SKM-1 treated with dmso at 0.1 percent for 144 hours (cell line): ENCODE measurements around the gene ZNF215.
A peak's percentile ranks its signal among the peaks of the same experiment; 100 is the strongest.
"Not testable (repeated sequence)": the region's sequence is repeated elsewhere in the genome, so short reads cannot be mapped to it uniquely, and the experiment has no call there.

Source experiments
- DNase-seq: peaks from one replicate; lab custom pipeline; 2025; ENCODE audit not compliant: unreplicated experiment; lab: John Stamatoyannopoulos, UW

ZNF215 gene

DNA sequence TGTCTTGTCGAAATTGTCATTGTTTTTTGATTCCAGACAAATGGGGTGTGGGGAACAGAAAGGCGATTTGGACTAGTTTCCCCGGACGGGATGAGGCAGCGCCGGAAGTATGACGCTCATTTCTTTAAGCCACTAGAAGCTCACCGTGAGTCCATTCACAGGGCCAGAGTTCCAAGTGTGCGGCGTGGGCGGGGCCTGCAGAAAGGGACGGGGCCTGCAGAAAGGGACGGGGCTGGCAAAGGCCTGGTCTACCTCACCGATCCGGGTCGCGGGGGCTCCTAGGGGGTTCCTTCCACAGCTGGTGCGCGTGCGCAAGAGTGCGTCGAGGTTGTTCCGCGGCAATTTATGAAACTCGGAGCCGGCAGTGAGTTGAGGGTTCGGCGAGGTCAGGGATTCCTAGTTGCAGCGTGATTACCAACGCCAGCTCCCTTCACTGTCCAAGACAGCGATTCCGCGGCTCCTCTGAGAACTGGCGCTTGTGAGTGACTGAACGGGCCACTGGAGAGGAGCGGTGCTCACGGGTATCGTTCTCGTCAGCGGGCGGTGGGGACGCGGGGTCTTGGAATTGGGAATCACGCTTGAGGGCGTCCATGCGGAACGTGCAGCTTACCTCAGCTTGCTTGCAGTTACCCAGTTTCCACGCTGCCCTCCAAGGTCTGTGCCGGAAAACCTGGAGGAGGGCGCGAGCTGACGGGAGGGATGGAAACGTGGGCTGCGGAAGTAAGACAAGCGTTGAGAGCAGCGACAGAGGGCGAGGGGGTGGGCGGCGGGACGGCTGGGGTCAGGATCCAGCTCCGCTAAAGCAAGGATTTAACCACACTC, at the start of gene ZNF215:
Gene ZNF215 (plus strand): TSS at position 219 of the 822 bp plus-strand sequence. CDS start 5,847 bp downstream, outside the sequence.
- peak; percentile 74 for DNase-seq

DNA sequence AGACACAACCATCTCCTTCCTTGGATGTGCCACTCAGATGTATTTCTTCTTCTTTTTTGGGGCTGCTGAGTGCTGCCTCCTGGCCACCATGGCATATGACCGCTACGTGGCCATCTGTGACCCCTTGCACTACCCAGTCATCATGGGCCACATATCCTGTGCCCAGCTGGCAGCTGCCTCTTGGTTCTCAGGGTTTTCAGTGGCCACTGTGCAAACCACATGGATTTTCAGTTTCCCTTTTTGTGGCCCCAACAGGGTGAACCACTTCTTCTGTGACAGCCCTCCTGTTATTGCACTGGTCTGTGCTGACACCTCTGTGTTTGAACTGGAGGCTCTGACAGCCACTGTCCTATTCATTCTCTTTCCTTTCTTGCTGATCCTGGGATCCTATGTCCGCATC, 49.3 kb upstream of the ZNF215 start:
- DNase-seq, result no peak

DNA sequence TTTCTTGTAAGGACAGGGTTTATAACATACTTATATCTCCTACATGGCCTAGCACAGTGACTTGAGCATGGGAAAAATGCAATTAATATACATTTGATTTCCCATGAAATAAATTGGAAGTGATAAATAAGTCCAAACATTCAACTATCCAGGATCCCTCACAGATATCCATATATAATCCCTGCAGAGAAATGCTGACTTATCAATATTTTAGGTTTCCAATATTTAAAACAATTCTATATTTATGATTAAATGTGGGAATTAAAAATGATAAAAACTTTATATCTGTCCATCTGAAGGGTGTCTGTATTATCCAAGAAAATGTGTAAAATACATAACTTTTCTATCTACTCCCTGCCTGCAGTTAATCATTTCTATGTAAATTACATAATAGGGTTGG, 43.5 kb upstream of the ZNF215 start:
- DNase-seq, result no peak

DNA sequence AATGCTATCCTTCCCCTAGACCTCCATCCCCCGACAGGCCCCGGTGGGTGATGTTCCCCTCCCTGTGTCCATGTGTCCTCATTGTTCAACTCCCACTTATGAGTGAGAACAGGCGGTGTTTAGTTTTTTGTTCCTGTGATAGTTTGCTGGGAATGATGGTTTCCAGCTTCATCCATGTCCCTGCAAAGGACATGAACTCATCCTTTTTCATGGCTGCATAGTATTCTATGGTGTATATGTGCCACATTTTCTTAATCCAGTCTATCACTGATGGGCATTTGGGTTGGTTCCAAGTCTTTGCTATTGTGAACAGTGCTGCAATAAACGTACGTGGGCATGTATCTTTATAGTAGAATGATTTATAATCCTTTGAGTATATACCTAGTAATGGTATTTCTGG, 38.5 kb upstream of the ZNF215 start:
- DNase-seq, result not testable (repeated sequence)

DNA sequence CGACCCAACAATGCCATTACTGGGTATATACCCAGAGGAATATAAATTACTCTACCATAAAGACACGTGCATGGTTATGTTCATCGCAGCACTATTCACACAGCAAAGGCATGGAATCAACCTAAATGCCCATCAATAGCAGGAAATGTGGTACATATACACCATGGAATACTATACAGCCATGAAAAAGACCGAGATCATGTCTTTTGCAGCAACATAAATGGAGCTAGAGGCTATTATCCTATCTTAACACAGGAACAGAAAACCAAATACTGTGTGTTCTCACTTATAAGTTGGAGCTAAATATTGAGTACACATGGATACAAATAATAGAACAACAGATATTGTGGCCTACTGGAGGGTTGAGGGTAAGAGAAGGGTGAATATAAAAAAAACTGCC, 37.4 kb upstream of the ZNF215 start:
- no peak for DNase-seq

DNA sequence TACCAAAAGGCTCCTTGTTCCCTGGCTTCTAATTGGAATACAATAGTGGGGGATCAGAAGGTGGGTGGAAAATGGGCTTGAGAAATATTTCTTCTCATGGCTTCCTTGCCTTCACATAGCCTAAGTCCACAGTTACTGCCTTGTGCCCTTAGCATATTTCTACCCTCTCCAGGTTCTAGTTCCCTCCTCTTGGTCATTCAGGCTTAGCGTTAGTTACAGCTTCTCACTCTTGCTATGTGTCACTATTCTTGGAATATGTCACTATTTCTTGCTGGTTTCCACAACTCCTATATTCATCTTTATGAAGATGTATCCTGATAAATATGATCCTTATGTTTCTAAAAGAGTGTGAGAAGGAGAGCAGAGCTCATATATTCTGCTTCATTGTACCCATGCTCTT, 36.4 kb upstream of the ZNF215 start:
- DNase-seq, result no peak

DNA sequence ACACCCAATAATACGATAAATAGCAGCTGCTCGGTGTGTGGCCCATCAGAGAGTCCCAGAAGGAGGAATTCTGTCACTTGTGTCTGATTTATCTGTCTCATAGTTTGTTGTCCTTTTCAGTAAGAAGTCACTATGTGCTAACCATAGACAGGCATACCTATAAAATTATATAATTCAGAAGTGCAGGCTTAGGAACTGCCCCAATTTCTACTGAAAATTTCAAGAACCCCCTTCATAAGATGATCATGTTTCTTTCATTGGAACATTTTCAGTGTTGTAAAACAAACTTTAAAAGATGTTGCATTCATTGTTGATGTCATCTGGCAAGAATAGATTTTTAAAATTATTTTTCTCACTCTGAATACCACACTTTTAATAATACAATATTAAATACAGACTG, 33.8 kb upstream of the ZNF215 start, which contains the start of gene OR2D2:
Gene OR2D2 (minus strand): TSS at position 101 of the 400 bp plus-strand sequence. CDS start 0 bp downstream, at position 101.
- no peak for DNase-seq

DNA sequence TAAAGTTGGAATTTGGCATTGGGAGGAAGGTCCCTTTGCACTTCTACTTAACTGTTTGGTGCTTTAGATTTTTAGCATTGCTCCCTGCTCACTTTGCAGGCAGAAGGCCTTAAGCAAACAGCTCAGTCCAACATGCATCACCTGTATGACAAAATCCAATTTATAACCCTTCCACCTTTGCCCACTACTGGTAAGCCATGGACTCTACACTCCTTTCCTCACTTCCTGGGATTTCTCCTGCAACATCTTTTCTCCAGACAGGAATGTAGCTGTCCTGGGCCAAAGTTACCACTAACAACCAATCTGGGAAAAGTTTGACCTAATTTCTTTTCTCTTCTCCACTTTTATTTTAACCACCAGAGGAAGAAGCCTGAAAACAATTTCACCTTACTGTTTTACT, 32.1 kb upstream of the ZNF215 start:
- DNase-seq, result no peak

DNA sequence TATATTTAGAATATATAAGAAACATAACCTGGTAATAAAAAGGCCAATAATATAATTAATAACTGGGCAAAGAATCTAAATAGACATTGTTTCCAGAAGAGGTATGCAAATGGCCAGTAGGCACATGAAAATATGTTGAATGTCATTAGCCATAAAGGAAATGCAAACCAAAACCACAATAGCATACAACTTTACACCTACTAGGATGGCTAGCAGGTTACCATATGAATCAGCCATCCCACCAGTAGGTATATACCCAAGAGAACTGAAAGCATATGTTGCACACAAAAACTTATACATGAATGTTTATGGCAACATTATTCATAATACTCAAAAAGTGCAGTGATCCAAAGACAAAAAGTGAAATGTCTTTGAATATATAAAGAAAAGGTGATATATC, 31.2 kb upstream of the ZNF215 start:
- DNase-seq, result no peak

DNA sequence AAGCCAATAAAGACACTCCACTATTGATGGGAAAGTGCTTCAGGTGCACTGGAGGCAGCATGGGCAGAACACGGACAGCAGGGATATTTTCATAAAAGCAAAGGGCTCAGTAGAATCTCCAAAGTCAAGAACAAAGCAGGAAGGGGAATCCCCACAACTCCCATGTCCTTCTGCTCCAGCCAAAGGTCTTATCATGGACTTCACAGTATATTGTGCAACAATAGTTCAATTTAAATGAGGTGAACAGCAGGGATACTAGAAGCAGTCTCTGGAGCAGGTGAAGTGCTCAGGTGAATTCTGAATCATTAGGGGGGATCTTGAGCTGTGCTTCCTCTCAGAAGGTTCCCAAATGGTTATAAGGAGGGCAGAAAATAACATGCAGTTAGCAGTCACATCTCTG, 27.3 kb upstream of the ZNF215 start:
- DNase-seq, result no peak

DNA sequence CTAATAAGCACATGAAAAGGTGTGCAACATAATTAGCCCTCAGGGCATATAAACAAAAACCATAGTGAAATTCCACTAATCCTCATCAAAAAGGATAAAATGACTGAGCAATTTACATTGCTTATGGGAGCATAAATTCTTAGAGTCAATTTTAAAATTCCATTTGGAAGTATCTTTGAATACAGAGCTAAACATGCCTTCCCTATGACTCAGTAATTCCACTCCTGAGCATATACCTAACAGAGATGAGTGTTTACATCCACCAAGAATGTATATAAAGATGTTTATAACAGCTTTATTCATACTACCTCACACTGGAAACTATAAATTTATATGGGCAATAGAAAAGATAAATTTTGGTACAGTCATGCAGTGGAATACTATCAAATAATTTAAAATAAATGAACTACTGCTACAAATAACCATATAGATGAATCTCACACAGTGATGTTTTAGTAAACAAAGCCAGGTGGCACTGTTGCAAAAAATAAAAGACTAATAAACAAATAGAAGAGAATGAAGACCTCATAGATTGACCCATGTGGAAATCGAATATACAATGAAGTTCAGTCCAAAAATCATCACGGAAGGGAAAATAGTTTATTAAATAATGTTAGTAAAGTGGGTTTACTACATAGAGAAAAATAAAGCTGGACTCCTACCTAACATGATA, 25.8 kb upstream of the ZNF215 start:
- DNase-seq, result no peak

DNA sequence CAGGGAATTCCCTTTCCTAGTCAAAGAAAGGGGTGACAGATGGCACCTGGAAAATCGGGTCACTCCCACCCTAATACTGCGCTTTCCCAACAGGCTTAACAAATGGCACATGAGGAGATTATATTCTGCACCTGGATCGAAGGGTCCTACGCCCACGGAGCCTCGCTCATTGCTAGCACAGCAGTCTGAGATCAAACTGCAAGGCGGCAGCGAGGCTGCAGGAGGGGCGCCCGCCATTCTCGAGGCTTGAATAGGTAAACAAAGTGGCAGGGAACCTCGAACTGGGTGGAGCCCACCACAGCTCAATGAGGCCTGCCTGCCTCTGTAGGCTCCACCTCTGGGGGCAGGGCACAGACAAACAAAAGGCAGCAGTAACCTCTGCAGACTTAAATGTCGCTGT, 21.4 kb upstream of the ZNF215 start:
- DNase-seq, result not testable (repeated sequence)

DNA sequence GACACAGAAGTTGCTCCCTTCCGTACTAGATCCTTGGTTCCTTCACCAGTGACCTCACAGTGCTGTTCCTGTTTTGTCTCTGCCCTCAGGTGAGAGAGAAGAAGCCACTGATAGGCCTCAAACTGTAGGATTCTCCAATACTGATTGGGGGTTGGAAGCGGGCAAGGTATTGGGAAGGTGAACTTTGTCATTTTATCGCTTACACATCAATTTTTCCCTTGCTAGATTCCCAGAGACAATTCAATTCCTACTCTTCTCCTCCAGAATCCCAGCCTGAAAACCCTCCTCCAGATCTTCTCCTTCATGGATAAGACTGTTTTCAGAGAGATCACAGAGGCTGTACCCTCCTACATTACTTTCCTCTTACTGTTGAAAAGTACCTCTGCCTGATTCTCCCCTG, 14.8 kb upstream of the ZNF215 start:
- no peak for DNase-seq

DNA sequence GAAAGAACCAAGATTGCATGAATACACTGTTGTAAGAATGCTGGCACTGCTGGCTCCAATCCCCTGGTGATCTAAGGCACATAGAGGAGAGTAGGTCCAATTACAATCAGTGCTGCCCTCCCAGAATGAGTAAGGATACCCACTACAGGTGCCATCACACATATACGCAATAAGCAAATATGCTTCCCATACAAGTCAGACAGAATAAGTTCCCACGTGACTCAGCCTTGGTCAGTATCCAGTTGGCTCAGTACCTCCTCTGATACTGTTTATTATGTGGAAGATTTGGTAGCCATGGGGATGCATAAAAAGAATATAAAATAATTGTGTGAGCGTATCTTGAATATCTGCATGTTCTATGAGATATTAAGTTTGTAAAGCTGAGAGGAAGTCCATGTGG, 14.3 kb upstream of the ZNF215 start:
- DNase-seq, result no peak

DNA sequence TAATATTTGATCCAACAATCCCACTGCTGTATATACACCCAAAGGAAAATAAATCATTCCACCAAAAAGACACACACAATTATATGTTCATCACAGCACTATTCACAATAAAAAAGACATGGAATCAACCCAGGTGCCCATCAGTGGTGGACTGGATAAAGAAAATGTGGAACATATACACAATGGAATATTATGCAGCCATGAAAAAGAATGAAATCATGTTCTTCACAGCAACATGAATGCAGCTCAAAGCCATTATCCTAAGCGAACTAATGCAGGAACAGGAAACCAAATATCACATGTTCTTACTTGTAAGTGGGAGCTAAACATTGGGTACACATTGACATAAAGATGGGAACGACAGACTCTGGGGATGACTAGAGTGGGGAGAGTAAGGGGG, 6.5 kb upstream of the ZNF215 start:
- DNase-seq, result no peak

DNA sequence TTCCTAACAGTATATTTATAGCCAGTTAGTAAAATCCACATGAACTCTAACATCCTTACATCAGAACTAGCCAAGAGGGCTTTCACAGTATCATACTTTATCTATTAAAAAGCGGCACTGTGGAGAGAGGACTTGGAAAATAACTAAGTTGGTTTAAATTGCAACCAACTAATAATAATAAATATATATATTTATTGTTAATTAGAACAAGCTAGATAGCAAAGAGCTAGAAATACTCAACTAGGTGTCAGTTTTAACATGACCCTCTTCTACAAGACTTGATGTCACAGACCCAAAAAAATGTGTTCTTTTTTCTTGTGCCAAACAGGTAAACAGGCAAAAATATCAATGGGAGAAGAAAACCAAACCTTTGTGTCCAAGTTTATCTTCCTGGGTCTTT, 5.5 kb upstream of the ZNF215 start, which contains the start of gene OR2D3:
Gene OR2D3 (plus strand): TSS at position 301 of the 400 bp plus-strand sequence. CDS start 0 bp downstream, at position 301.
- DNase-seq, result no peak

DNA sequence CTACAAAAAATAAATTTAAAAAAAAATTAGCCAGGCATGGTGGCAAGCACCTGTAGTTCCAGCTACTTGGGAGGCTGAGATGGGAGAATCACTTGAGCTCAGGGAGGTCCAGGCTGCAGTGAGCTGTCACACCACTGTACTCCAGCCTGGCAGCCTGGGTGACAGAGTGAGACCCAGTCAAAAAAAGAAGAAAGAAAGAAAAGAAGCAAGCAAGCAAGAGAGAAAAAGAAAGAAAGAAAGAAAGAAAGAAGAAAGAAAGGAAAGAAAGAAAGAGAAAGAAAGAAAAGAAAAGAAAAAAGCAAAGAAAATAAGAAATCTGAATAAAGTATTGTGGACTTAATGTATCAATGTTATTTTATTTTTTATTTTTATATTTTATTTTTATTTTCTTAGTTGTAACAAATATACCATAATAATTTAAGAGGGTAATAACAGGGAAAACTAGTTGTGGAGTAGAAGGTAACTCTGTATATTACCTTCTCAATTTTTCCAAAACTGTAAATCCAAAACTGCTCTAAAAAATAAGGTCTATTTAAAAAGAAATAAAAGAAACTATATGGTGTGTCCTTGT, 1.1 kb upstream of the ZNF215 start:
- DNase-seq, result no peak

DNA sequence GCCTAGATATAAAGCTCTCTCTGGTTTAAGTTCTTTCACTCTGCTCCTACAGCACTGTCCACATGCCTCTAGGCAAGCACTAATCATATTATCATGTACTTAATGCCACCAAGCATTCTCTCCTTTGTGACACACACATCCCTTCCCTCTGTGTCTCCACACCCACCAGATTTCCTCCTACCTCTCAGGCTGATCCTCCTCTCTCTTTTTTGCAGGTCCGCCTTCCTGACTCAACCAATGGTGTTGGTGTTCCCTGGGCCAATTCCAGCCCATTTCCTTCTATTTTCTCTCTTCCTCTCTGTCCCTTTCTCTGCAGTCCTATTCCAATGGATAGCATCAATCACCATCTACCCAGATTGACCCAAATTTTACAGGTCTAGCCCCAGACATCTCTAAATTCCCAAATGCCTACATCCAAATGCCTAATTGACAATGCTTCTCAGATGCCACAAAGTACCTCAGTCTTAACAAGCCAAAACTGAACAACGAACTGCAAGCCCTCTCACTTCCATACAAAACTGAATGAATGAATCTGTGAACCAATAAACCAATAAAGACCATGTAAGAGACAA, 504 bp upstream of the ZNF215 start:
- DNase-seq, result no peak

DNA sequence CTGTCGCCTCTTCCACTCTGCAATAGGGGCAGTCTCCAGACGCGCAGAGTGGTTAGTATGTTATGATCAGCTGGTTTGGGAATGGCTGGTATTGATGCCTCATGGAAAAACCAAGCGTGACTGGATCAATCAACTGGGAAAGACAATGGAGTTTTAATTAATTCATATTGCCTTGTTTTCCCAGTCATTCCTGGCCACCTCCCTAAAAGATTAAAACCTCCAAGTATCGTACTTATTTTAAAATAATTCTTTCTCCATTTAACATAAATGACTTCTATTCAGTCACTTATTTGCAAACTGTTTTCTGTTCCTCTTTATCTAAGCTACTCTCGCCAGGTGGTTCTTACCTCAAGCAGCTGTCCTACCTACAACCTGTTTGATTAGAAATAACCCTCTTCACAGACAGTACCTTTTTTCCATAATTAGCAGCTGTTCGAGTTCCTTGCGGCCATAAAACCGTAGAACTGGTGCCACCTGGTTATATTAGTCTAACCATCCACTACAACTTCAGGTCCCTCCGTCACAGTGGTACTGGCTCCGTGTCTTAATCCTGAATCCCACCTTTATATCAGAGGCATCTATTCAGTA, 898 bp downstream of the ZNF215 start:
- DNase-seq, result no peak

DNA sequence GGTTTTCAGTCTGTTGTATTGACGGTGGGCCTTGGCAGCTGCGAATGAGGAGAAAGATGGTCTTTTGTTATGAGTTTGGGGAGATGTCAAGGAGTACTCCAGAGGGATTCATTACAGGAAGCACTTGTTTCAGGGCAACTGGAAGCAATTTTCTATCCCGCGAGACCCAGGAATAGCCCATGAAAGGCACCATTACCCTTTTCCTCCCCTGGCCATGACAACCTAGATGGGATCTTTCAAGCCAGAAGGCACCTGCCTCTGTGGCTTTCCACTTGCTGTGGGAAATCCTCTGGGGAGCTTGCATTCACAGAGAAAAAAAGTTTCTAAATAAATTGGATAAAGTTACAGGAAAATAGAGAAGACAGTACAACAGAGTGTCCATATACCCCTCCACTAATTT, 2.7 kb downstream of the ZNF215 start:
- no peak for DNase-seq

DNA sequence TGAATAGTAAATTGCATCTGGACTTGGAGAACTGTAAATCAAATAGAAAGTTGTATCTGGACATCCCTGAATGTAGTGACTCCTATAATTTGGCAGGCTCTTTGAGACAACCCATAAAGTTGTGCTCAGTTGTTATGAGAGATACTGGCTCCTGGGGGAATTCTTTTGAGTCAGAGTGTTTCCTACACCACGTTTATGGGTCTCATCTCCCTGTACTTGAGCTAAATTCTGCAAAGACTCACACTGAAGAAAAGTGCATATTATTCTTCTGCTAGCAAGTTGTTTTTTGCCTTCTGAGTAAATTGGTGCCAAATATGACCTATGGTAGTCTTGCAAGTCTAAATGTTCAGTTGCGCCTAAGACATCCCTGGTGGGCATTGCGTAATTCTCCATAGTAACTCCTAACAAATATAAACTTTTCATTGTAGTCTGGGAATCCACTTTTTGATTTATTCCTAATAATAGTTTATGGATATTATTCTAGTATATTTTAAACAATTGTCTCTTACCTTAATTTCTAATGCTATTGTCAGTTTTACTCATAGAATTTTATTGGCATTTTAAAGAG, 5.0 kb downstream of the ZNF215 start:
- no peak for DNase-seq
